Measurements from ENCODE around the gene HS6ST1. TPM values are rescaled to one million over a fixed set of nuclear protein-coding genes. Genes with fewer than 3 reads are reported as not detected.

The HS6ST1 gene
- total and polyA plus RNA-seq, 2 donors (not counting 1 experiment from before 2014, with no cell fraction given), result 7.8 to 22.7 TPM

DNA sequence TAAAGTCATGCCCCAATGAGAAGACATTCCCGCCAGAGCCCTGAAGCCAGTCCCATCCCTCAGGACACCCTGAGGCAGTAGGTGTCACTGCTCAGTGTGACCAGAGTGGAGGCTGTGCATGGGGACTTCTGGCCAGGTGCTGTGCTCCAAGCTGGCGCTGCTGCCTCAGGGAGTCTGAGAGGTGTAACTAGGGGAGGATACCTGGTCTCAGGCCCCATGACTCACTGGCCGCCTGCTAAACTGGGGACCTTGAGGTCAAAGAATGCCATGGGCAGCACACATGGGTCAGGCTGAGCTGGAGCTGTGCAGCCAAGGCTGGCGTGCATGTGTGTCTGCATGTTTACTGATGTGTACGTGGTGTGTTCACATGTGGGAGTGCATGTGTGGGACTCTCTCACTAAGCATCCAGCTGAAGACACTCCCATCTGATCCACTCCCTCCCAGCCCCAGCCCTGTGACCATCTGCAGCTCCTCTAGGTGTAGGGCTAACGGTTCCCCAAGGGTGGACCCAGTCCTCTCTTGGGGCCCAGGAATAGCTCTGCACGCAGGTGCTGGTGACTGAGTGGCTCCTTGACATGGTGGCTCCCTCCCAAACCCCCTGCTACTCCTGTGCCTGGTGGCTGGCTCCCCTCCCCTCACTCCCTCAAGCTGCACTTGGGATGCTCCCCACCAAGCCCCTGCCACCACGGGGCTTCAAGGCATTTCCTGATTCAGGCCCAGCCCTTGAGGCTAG is 16.5 kb downstream of the HS6ST1 start:
- H4K20me1 ChIP-seq (ENCODE audit: control insufficient read depth, insufficient read depth, low read length, poor library complexity, severe bottlenecking), result peaks cover 97% of the 10 kb centered on the region
- H3K27me3 Mint-ChIP-seq, result no peaks in the 10 kb centered on the region
- no peak for TF ChIP-seq EZH2 (IDR thresholded peaks at IDR 0.05; ENCODE audit: borderline replicate concordance, insufficient read depth, low read depth, low read length, poor library complexity, severe bottlenecking)
- TF ChIP-seq, protein P1, sequence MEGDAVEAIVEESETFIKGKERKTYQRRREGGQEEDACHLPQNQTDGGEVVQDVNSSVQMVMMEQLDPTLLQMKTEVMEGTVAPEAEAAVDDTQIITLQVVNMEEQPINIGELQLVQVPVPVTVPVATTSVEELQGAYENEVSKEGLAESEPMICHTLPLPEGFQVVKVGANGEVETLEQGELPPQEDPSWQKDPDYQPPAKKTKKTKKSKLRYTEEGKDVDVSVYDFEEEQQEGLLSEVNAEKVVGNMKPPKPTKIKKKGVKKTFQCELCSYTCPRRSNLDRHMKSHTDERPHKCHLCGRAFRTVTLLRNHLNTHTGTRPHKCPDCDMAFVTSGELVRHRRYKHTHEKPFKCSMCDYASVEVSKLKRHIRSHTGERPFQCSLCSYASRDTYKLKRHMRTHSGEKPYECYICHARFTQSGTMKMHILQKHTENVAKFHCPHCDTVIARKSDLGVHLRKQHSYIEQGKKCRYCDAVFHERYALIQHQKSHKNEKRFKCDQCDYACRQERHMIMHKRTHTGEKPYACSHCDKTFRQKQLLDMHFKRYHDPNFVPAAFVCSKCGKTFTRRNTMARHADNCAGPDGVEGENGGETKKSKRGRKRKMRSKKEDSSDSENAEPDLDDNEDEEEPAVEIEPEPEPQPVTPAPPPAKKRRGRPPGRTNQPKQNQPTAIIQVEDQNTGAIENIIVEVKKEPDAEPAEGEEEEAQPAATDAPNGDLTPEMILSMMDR (IDR thresholded peaks at IDR 0.05), result no peak
- peaks cover 0 to 7% (median 0%) of the 10 kb centered on the region in 3 donors for H3K9me3 ChIP-seq (ENCODE audit: control extremely low read depth in 1 of 3, control insufficient read depth in 2 of 3, insufficient read depth in 1 of 3, low read length in 2 of 3)
- H3K27me3 ChIP-seq (replicated peaks in 1 of 4; ENCODE audit: control extremely low read depth in 1 of 4, control insufficient read depth in 3 of 4, insufficient read depth in 4 of 4, low read length in 3 of 4), result no peaks in the 10 kb centered on the region
- H3K4me3 ChIP-seq (ENCODE audit: control extremely low read depth in 1 of 5, extremely low read depth in 1 of 5, insufficient read depth in 1 of 5, low read depth in 2 of 5, low read length in 4 of 5), result no peak overlapping the region
- H3K27ac Mint-ChIP-seq, result no peak overlapping the region
- peaks cover 34% of the 10 kb centered on the region for H3K4me1 Mint-ChIP-seq
- intact Hi-C loops (cut with micrococcal nuclease), result no loop called here
- H3K36me3 ChIP-seq (replicated peaks in 1 of 2; ENCODE audit: control extremely low read depth in 1 of 2, control insufficient read depth in 1 of 2, extremely low read depth in 1 of 2, insufficient read depth in 2 of 2, low read length in 1 of 2), result peaks cover 0 to 4% of the 10 kb centered on the region in 2 experiments
- DNase-seq (no peak), ATAC-seq (ENCODE audit: low read depth) (no peak)
- ChIA-PET POLR2A (no interaction called here), CTCF (no interaction called here)
- H3K4me2 ChIP-seq (replicated peaks; ENCODE audit: low read depth, low read length, poor library complexity, severe bottlenecking), result no peak overlapping the region
- H3K79me2 ChIP-seq (ENCODE audit: control insufficient read depth, insufficient read depth, low read length), result peaks cover 81% of the 10 kb centered on the region
- H3K9me3 Mint-ChIP-seq (ENCODE audit: insufficient read depth), result peaks cover 4% of the 10 kb centered on the region
- H3K27ac ChIP-seq (ENCODE audit: low read length in 2 of 2), result no peak overlapping the region
- peaks cover 4 to 14% of the 10 kb centered on the region in 2 donors for H3K4me1 ChIP-seq (ENCODE audit: control insufficient read depth in 2 of 2, insufficient read depth in 2 of 2, low read length in 2 of 2)
- 84% methylated on average over 6 of the region's 8 CpGs for WGBS (ENCODE audit: insufficient coverage)
- no peak overlapping the region for H3K9ac ChIP-seq (ENCODE audit: low read length)
- H2AFZ ChIP-seq (ENCODE audit: insufficient read depth, low read depth, low read length, poor library complexity, severe bottlenecking), result no peak overlapping the region
- no peak overlapping the region for H3K4me3 Mint-ChIP-seq

DNA sequence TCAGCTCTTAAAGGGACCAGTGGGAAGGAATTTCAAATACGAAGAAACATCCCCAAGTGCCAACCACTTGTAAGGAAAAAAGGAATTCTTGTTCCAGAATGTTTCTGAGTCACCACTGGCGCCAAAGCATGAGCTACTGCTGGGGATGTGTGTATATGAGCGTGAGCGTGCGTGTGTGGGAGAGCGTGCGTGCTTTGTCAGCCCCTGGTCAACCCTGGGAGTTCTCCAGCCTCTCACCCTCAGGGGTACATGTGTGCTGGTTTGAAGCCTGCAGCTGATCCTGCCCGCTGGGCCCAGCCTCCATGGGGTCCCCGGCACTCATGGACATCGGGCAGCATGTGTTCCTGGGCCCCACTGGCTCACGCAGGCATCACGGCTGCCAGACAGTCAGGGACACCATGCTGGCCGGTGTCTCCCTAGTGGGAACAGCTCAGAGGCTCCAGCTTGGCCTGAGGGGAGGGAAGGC is 17.1 kb downstream of the HS6ST1 start:
- peaks cover 97% of the 10 kb centered on the region for H4K20me1 ChIP-seq (ENCODE audit: control insufficient read depth, insufficient read depth, low read length, poor library complexity, severe bottlenecking)
- Mint-ChIP-seq H3K4me1 (peaks cover 34% of the 10 kb centered on the region), H3K27me3 (no peaks in the 10 kb centered on the region), H3K27ac (no peak overlapping the region), H3K4me3 (no peak overlapping the region), H3K9me3 (ENCODE audit: insufficient read depth) (peaks cover 4% of the 10 kb centered on the region)
- no peak overlapping the region for H3K9ac ChIP-seq (ENCODE audit: low read length)
- peaks cover 0 to 4% of the 10 kb centered on the region in 2 experiments for H3K36me3 ChIP-seq (replicated peaks in 1 of 2; ENCODE audit: control extremely low read depth in 1 of 2, control insufficient read depth in 1 of 2, extremely low read depth in 1 of 2, insufficient read depth in 2 of 2, low read length in 1 of 2)
- peaks cover 4 to 14% of the 10 kb centered on the region in 2 donors for H3K4me1 ChIP-seq (ENCODE audit: control insufficient read depth in 2 of 2, insufficient read depth in 2 of 2, low read length in 2 of 2)
- POLR2A ChIA-PET, result no interaction called here
- no peaks in the 10 kb centered on the region for H3K27me3 ChIP-seq (replicated peaks in 1 of 4; ENCODE audit: control extremely low read depth in 1 of 4, control insufficient read depth in 3 of 4, insufficient read depth in 4 of 4, low read length in 3 of 4)
- H3K79me2 ChIP-seq (ENCODE audit: control insufficient read depth, insufficient read depth, low read length), result peaks cover 78% of the 10 kb centered on the region
- no peak overlapping the region for H3K27ac ChIP-seq (ENCODE audit: low read length in 2 of 2)
- no peak overlapping the region for H3K4me3 ChIP-seq (ENCODE audit: control extremely low read depth in 1 of 5, extremely low read depth in 1 of 5, insufficient read depth in 1 of 5, low read depth in 2 of 5, low read length in 4 of 5)
- H3K4me2 ChIP-seq (replicated peaks; ENCODE audit: low read depth, low read length, poor library complexity, severe bottlenecking), result no peak overlapping the region
- WGBS (ENCODE audit: insufficient coverage), result 97% methylated on average over 13 of the region's 13 CpGs
- CTCF ChIA-PET, result no interaction called here
- no peak for TF ChIP-seq EZH2 (IDR thresholded peaks at IDR 0.05; ENCODE audit: borderline replicate concordance, insufficient read depth, low read depth, low read length, poor library complexity, severe bottlenecking)
- TF ChIP-seq, protein P1 (IDR thresholded peaks at IDR 0.05), result no peak
- intact Hi-C loops (cut with micrococcal nuclease), result no loop called here
- ATAC-seq (ENCODE audit: low read depth), result no peak
- no peak for DNase-seq
- no peak overlapping the region for H2AFZ ChIP-seq (ENCODE audit: insufficient read depth, low read depth, low read length, poor library complexity, severe bottlenecking)
- H3K9me3 ChIP-seq (ENCODE audit: control extremely low read depth in 1 of 3, control insufficient read depth in 2 of 3, insufficient read depth in 1 of 3, low read length in 2 of 3), result peaks cover 0 to 7% (median 0%) of the 10 kb centered on the region in 3 donors

Measured in B cell (primary cell).